Gastrocnemius medialis (tissue), 4 donors: ENCODE results near the gene APC2. TPM values are rescaled to one million over a fixed set of nuclear protein-coding genes. Genes with fewer than 3 reads are reported as not detected.

ENCODE experiments used
- ATAC-seq, 2 donors: fragments of 150-250 bp; one replicate each; pipeline ENCODE4 v1.9.1; 2016
- DNase-seq, 2 donors: peaks; one replicate each; pipeline ENCODE4 v3.0.0-alpha.2; 2019
- H3K27ac ChIP-seq, 4 donors: fragments of 200-600 bp; sonication (generic); 1 replicate in 1 of 4; 2 replicates in 3 of 4; pipeline ENCODE4 v1.5.1; 2016 to 2018; ENCODE audit warnings: mild to moderate bottlenecking in 2 of 4, moderate library complexity in 1 of 4
- H3K27me3 ChIP-seq, 3 donors: fragments of 200-600 bp; sonication (generic) in 2 of 3; 1 replicate in 1 of 3; 2 replicates in 2 of 3; pipeline versions ENCODE4 v1.5.1 to v1.6.0; 2016 to 2019; ENCODE audit warnings: mild to moderate bottlenecking in 1 of 3, moderate library complexity in 1 of 3
- H3K36me3 ChIP-seq, 2 donors: fragments of 200-600 bp; sonication (generic) in 1 of 2; one replicate each; pipeline ENCODE4 v1.5.1; 2017 to 2018
- H3K4me1 ChIP-seq, 2 donors: fragments of 200-600 bp; sonication (generic) in 1 of 2; one replicate each; pipeline ENCODE4 v1.5.1; 2016 to 2017; ENCODE audit warnings: mild to moderate bottlenecking in 2 of 2
- H3K4me3 ChIP-seq, 4 donors: fragments of 200-600 bp; sonication (generic) in 3 of 4; 1 replicate in 1 of 4; 2 replicates in 3 of 4; pipeline ENCODE4 v1.5.1; 2016 to 2019; ENCODE audit warnings: mild to moderate bottlenecking in 2 of 4
- H3K9me3 ChIP-seq, 3 donors: fragments of 200-600 bp; sonication (generic) in 2 of 3; 1 replicate in 1 of 3; 2 replicates in 2 of 3; pipeline ENCODE4 v1.5.1; 2016 to 2019
- POLR2A ChIP-seq, 2 donors: fragments of 450-650 bp; IDR thresholded peaks; one replicate each; pipeline ENCODE4 v1.6.1; 2017; ENCODE audit warnings: antibody characterized with exemption in 2 of 2, mild to moderate bottlenecking in 2 of 2, moderate library complexity in 2 of 2
- in situ Hi-C, 4 donors: fragments of 200-750 bp; cut with MboI; loops; one replicate each; pipeline versions ENCODE4 v1.15.0 to v1.8.0; 2017; ENCODE audit warnings: low sequenced_read_pairs in 4 of 4
- intact Hi-C: fragments of 100-400 bp; cut with DNase I; formaldehyde crosslinking; loops from one replicate; pipeline ENCODE4 v1.15.1; 2023; ENCODE audit warnings: low total_unique reads
- total RNA-seq, 4 donors: library from RNA; depleted of rRNA; stranded (reverse); fragments of >200 nt; gene quantifications; one replicate each; pipeline versions ENCODE4 v1.1.0 to v1.2.3, GENCODE V29; 2016
- TF ChIP-seq, protein P1 (sequence below), 5 experiments: fragments of 450-650 bp in 3 of 5; fragments of 200-600 bp in 2 of 5; sonication (generic) in 2 of 5; IDR thresholded peaks in 4 of 5; conservative IDR thresholded peaks in 1 of 5; 1 replicate in 4 of 5; 2 replicates in 1 of 5; pipeline ENCODE4 v1.5.1; 2016 to 2019; ENCODE audit warnings: antibody characterized with exemption in 5 of 5, mild to moderate bottlenecking in 3 of 5, moderate library complexity in 3 of 5

The APC2 gene
- total RNA-seq, 4 donors from 2014 or later, result 0.04 TPM; not detected in 3

DNA sequence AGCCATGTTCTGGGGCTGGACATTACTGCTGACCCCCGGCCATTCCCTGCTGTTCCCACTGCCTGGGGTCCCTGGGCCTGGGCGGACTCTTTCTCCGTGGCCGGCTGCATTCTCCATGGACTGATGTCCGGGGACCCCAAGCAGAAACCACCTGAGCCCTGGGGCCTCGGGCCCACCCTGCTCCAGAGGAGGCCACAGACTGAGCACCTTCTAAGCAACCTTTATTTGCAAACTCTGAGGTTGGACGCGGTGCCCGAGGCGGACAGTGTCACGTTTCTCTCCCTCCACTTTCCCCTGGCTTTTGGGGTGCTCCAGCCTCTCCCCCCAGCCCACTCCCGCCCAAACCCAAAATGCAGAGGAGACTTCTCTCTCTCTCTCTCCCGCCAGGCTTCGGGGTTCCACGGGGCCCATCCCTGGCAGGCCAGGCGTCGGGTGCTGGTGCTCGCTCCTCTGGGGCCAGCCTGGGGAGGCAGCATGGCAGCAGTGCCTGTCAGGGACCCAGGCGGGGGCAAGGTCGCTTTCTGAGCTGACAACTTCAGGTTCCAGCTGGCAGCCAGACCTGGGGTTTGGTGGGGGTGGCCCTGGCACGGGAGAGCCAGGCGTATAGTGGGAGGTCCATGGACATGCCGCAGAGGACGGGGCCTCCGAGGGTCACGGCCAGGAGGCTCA, 31.4 kb downstream of the APC2 start:
- peaks cover 9 to 16% of the 10 kb centered on the region in 2 donors for H3K4me1 ChIP-seq
- intact Hi-C loops, result no loop called here
- DNase-seq (no peak), ATAC-seq (no peak)
- TF ChIP-seq, protein P1, sequence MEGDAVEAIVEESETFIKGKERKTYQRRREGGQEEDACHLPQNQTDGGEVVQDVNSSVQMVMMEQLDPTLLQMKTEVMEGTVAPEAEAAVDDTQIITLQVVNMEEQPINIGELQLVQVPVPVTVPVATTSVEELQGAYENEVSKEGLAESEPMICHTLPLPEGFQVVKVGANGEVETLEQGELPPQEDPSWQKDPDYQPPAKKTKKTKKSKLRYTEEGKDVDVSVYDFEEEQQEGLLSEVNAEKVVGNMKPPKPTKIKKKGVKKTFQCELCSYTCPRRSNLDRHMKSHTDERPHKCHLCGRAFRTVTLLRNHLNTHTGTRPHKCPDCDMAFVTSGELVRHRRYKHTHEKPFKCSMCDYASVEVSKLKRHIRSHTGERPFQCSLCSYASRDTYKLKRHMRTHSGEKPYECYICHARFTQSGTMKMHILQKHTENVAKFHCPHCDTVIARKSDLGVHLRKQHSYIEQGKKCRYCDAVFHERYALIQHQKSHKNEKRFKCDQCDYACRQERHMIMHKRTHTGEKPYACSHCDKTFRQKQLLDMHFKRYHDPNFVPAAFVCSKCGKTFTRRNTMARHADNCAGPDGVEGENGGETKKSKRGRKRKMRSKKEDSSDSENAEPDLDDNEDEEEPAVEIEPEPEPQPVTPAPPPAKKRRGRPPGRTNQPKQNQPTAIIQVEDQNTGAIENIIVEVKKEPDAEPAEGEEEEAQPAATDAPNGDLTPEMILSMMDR (IDR thresholded peaks at IDR 0.05 in 4 of 5, conservative IDR thresholded peaks at IDR 0.05 in 1 of 5), result no peak
- no peak for TF ChIP-seq POLR2A (IDR thresholded peaks at IDR 0.05)
- no peaks in the 10 kb centered on the region for H3K36me3 ChIP-seq
- H3K4me3 ChIP-seq, result no peak overlapping the region
- H3K9me3 ChIP-seq, result no peaks in the 10 kb centered on the region
- no peak overlapping the region for H3K27ac ChIP-seq
- in situ Hi-C loops, result no loop called here
- H3K27me3 ChIP-seq, result no peaks in the 10 kb centered on the region

DNA sequence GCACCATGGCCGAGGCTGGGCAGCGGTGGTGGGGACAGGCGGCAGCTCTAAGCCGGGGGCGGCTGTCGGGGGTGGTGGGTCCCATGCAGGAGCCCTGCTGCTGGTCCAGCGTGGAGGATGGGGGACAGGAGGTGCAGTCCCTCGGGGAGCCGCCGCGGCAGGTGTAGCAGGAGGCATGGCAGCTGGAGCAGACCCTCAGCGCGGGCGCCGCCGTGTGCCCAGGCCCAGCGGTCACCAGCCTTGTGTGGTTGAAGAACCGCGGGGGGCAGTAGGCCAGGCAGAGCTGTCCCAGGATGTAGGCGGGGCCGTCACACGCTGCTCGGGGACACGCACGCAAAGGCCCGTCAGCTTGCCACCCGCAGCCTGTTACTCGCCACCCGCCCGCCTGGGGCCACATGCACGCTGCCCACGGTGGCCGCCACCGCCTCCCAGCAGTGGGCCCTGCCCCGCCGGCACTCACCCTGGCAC, 32.0 kb downstream of the APC2 start:
- Histone ChIP-seq H3K36me3 (no peaks in the 10 kb centered on the region), H3K27me3 (no peaks in the 10 kb centered on the region), H3K4me1 (peaks cover 9 to 16% of the 10 kb centered on the region in 2 donors), H3K27ac (no peak overlapping the region), H3K9me3 (no peaks in the 10 kb centered on the region), H3K4me3 (no peak overlapping the region)
- DNase-seq (no peak), ATAC-seq (no peak)
- no peak for TF ChIP-seq POLR2A (IDR thresholded peaks at IDR 0.05)
- TF ChIP-seq, protein P1 (IDR thresholded peaks at IDR 0.05 in 4 of 5, conservative IDR thresholded peaks at IDR 0.05 in 1 of 5), result no peak
- in situ Hi-C loops, result no loop called here
- intact Hi-C loops, result no loop called here

DNA sequence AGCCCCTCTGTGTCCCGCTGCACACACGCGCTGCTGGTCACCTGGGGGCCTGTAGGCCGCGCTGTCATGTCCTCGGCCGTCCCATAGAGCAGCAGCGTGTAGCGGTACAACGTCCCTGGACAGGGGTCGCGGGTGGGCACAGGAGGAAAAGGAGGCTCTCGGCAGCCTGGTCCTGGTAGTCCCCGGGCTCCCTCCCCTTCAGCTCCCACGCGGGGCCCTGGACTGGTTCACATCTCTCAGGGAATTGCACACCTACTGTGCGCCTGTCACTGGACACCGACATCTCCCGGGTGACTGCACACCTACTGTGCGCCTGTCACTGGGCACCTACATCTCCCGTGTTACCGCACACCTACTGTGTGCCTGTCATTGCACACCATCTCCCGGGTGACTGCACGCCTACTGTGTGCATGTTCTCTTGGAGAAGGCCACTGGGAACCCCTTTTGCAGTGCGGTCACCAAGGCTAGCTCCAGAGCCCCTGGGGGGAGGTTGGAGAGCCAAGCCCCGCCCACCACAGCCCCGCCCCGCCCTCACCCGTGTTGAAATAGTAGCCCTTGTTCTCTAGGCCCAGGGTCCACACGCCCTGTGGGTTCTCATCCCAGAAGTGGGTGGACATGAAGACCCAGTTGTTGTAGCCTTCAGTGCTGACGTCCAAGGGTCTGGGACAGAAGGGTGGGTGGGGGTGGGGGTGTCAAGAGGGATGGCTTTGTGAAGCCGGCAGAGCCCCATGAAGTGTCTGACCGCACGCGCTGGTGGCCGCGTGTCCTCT, 32.6 kb downstream of the APC2 start:
- no peak overlapping the region for H3K27ac ChIP-seq
- no peak for TF ChIP-seq POLR2A (IDR thresholded peaks at IDR 0.05)
- TF ChIP-seq, protein P1 (IDR thresholded peaks at IDR 0.05 in 4 of 5, conservative IDR thresholded peaks at IDR 0.05 in 1 of 5), result no peak
- no peak for DNase-seq
- no peak for ATAC-seq
- no peaks in the 10 kb centered on the region for H3K9me3 ChIP-seq
- H3K27me3 ChIP-seq, result no peaks in the 10 kb centered on the region
- no peaks in the 10 kb centered on the region for H3K36me3 ChIP-seq
- intact Hi-C loops (no loop called here), in situ Hi-C loops (no loop called here)
- H3K4me1 ChIP-seq, result peaks cover 9 to 16% of the 10 kb centered on the region in 2 donors
- no peak overlapping the region for H3K4me3 ChIP-seq

DNA sequence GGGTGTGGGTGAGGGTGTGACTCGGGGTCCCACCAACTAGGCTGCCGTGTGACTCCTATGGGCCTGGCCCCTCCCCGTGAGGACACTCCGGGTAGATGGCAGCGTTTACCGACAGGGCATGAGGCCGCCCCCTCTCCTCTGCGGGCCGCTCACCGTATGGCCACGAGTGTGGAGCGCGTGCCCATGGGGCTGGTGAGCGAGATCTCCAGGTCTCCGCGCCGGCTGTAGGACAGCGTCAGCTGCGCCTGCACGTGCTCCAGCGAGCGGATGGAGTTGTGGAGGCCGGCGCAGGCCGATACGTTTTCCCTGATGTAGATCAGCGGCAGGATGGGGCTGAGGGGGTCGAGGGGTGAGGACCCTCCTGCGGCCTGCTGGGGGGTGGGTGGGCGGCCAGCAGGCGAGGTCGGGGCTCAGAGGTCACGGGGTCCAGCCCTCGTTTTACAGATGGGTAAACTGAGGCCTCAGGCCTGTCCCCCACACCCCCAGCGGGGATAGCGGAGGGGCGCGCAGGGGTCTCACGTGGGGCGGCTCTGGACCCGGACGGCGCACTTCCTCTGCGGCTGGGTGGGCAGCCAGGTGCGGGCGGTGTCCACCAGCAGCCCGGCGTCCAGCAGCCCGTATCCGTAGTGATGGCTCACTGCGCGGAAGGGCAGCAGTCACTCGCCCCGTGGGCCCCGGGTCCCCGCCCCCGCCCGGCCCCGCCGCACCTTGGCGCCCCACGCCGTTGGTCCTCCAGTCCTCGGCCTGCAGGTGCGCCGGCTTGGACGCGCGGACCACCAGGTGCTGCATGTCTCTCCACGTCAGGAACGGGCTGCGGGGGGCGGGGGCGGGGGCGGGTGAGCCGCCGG, 33.4 kb downstream of the APC2 start:
- DNase-seq (no peak), ATAC-seq (no peak)
- intact Hi-C loops (no loop called here), in situ Hi-C loops (no loop called here)
- TF ChIP-seq, protein P1 (IDR thresholded peaks at IDR 0.05 in 4 of 5, conservative IDR thresholded peaks at IDR 0.05 in 1 of 5), result no peak
- no peak for TF ChIP-seq POLR2A (IDR thresholded peaks at IDR 0.05)
- Histone ChIP-seq H3K4me3 (no peak overlapping the region), H3K27ac (no peak overlapping the region), H3K36me3 (no peaks in the 10 kb centered on the region), H3K4me1 (peaks cover 3 to 8% of the 10 kb centered on the region in 2 donors), H3K9me3 (no peaks in the 10 kb centered on the region), H3K27me3 (no peaks in the 10 kb centered on the region)
